H1 (cell line): ENCODE measurements around the gene UHMK1. TPM values are rescaled to one million over a fixed set of nuclear protein-coding genes. Genes with fewer than 3 reads are reported as not detected.

ENCODE experiments used
- ATF2 ChIP-seq: IDR thresholded peaks from 2 replicates; pipeline ENCODE4 v1.6.1; 2012; ENCODE audit warnings: low read length, inconsistent platforms
- EGR1 ChIP-seq: IDR thresholded peaks from 2 replicates; pipeline ENCODE4 v1.6.1; 2011; ENCODE audit warnings: low read depth, low read length, borderline replicate concordance
- FOSL1 ChIP-seq: IDR thresholded peaks from 2 replicates; pipeline ENCODE4 v1.6.1; 2011; ENCODE audit warnings: mild to moderate bottlenecking, low read depth, low read length, moderate library complexity; ENCODE audit not compliant: insufficient read depth
- GTF2F1 ChIP-seq: IDR thresholded peaks from 2 replicates; pipeline ENCODE4 v1.6.1; 2012; ENCODE audit warnings: low read depth, low read length, improper control_type of control experiment, borderline replicate concordance
- KDM5A ChIP-seq: fragments of 200-600 bp; IDR thresholded peaks from 2 replicates; pipeline ENCODE4 v1.7.1; 2012; ENCODE audit warnings: mild to moderate bottlenecking, low read length, inconsistent platforms, mixed read lengths
- TCF12 ChIP-seq: IDR thresholded peaks from 2 replicates; pipeline ENCODE4 v1.6.1; 2011; ENCODE audit warnings: low read depth, mild to moderate bottlenecking, low read length
- YY1 ChIP-seq: IDR thresholded peaks from 2 replicates; pipeline ENCODE4 v1.6.1; 2011; ENCODE audit warnings: low read depth, mild to moderate bottlenecking, low read length
- ZNF274 ChIP-seq: IDR thresholded peaks from 2 replicates; pipeline ENCODE4 v1.7.0; 2012; ENCODE audit warnings: low read length, borderline replicate concordance; ENCODE audit errors: extremely low read depth
- polyA plus RNA-seq, 7 experiments: library from polyadenylated mRNA; depleted of rRNA in 3 of 7; stranded (reverse) in 5 of 7; unstranded in 2 of 7; fragments of >200 nt in 5 of 7; fragments of 200-250 nt in 2 of 7; gene quantifications; 1 replicate in 5 of 7; 2 replicates in 1 of 7; 4 replicates in 1 of 7; pipeline versions ENCODE4 v1.2.1 to v1.2.3, GENCODE V29; 2011 to 2013; ENCODE audit warnings: missing spikeins in 2 of 7, mixed read lengths in 2 of 7
- total RNA-seq: library from RNA; stranded (reverse); fragmentation: NEBNext Ultra II Directional; extraction: Animal tissue kit (Norgen Biotek cat#: 25700); gene quantifications from 2 replicates; pipeline ENCODE4 v1.2.1, GENCODE V29; 2021

UHMK1 gene
- total and polyA plus RNA-seq, 2 of the 8 experiments (the other 6 are each of a cell fraction or from before 2014, with no cell fraction given) = 4.6 to 16.1 TPM

- TF ChIP-seq ATF2 = no peak
- no peak for TF ChIP-seq FOSL1
- no peak for TF ChIP-seq TCF12
- TF ChIP-seq GTF2F1 = no peak
- no peak for TF ChIP-seq EGR1
- no peak for TF ChIP-seq KDM5A
- no peak for TF ChIP-seq ZNF274
- no peak for TF ChIP-seq YY1
These were observed 62.9 kb downstream of the UHMK1 start (continued) for GRCh38 chr1:162560303-162561036.
